Astrocyte (in vitro differentiated cells and primary cell): Measurements from ENCODE around the gene TMEM40. TPM values are rescaled to one million over a fixed set of nuclear protein-coding genes. Genes with fewer than 3 reads are reported as not detected.

Experiments used
- DNase-seq: peaks from one replicate; pipeline ENCODE4 v3.0.0-alpha.2; 2010; ENCODE audit warnings: low read depth
- FAIRE-seq: peaks from 2 replicates; lab custom pipeline; 2011; peaks lifted over from hg19 to GRCh38; lab: Jason Lieb, UNC
- H2AFZ ChIP-seq: 2 replicates; pipeline ENCODE4 v1.6.0; 2012; ENCODE audit warnings: low read depth, low read length, inconsistent platforms
- H3K27ac ChIP-seq: 2 replicates; pipeline ENCODE4 v1.5.1; 2011; ENCODE audit warnings: low read depth, low read length, inconsistent platforms
- H3K27me3 ChIP-seq: 2 replicates; pipeline ENCODE4 v1.6.0; 2011; ENCODE audit warnings: low read length, inconsistent platforms; ENCODE audit not compliant: insufficient read depth
- H3K36me3 ChIP-seq: 2 replicates; pipeline ENCODE4 v1.5.1; 2011; ENCODE audit warnings: low read length, inconsistent platforms; ENCODE audit not compliant: insufficient read depth
- H3K4me1 ChIP-seq: 2 replicates; pipeline ENCODE4 v1.5.1; 2011; ENCODE audit warnings: low read length, inconsistent platforms; ENCODE audit not compliant: insufficient read depth
- H3K4me2 ChIP-seq: 2 replicates; pipeline ENCODE4 v1.6.0; 2012; ENCODE audit warnings: low read length, inconsistent platforms
- H3K4me3 ChIP-seq: 2 replicates; pipeline ENCODE4 v1.5.1; 2011; ENCODE audit warnings: low read depth, mild to moderate bottlenecking, low read length, inconsistent platforms; ENCODE audit not compliant: insufficient read depth
- H3K79me2 ChIP-seq: 2 replicates; pipeline ENCODE4 v1.6.0; 2012; ENCODE audit warnings: mild to moderate bottlenecking, low read length, inconsistent platforms; ENCODE audit not compliant: insufficient read depth
- H3K9ac ChIP-seq: 2 replicates; pipeline ENCODE4 v1.6.0; 2012; ENCODE audit warnings: mild to moderate bottlenecking, low read length, inconsistent platforms
- H3K9me3 ChIP-seq: 2 replicates; pipeline ENCODE4 v1.5.1; 2012; ENCODE audit warnings: low read depth, mild to moderate bottlenecking, low read length, inconsistent platforms; ENCODE audit not compliant: insufficient read depth
- H4K20me1 ChIP-seq: 2 replicates; pipeline ENCODE4 v1.6.0; 2012; ENCODE audit warnings: low read length, inconsistent platforms; ENCODE audit not compliant: insufficient read depth
- H3K27ac Mint-ChIP-seq: one replicate; pipeline ENCODE4 v1.8.0; 2021; ENCODE audit warnings: mild to moderate bottlenecking, mixed read lengths; ENCODE audit not compliant: unreplicated experiment
- H3K27me3 Mint-ChIP-seq: one replicate; pipeline ENCODE4 v1.8.0; 2021; ENCODE audit warnings: low read depth, mixed read lengths; ENCODE audit not compliant: unreplicated experiment
- H3K36me3 Mint-ChIP-seq: one replicate; pipeline ENCODE4 v1.8.0; 2021; ENCODE audit warnings: low read depth, mixed read lengths; ENCODE audit not compliant: unreplicated experiment
- H3K4me1 Mint-ChIP-seq: one replicate; pipeline ENCODE4 v1.8.0; 2021; ENCODE audit warnings: low read depth, mixed read lengths; ENCODE audit not compliant: unreplicated experiment
- H3K4me3 Mint-ChIP-seq: one replicate; pipeline ENCODE4 v1.8.0; 2021; ENCODE audit warnings: mild to moderate bottlenecking, moderate library complexity, mixed read lengths; ENCODE audit not compliant: unreplicated experiment
- H3K9me3 Mint-ChIP-seq: one replicate; pipeline ENCODE4 v1.8.0; 2021; ENCODE audit warnings: mild to moderate bottlenecking, mixed read lengths; ENCODE audit not compliant: unreplicated experiment
- EZH2 ChIP-seq: IDR thresholded peaks from 2 replicates; pipeline ENCODE4 v1.6.1; 2012; ENCODE audit warnings: mild to moderate bottlenecking, low read length, inconsistent platforms; ENCODE audit not compliant: insufficient read depth
- total RNA-seq: library from RNA; stranded (reverse); gene quantifications from 2 replicates; pipeline ENCODE4 v1.2.1, GENCODE V29; 2021
- TF ChIP-seq, protein P1 (sequence below): IDR thresholded peaks from 2 replicates; pipeline ENCODE4 v1.5.1; 2011; ENCODE audit warnings: low read depth, mild to moderate bottlenecking, inconsistent platforms, low read length, moderate library complexity; ENCODE audit not compliant: insufficient read depth

TMEM40 gene
- total RNA-seq, 1 donor from 2014 or later = 2.0 TPM

DNA sequence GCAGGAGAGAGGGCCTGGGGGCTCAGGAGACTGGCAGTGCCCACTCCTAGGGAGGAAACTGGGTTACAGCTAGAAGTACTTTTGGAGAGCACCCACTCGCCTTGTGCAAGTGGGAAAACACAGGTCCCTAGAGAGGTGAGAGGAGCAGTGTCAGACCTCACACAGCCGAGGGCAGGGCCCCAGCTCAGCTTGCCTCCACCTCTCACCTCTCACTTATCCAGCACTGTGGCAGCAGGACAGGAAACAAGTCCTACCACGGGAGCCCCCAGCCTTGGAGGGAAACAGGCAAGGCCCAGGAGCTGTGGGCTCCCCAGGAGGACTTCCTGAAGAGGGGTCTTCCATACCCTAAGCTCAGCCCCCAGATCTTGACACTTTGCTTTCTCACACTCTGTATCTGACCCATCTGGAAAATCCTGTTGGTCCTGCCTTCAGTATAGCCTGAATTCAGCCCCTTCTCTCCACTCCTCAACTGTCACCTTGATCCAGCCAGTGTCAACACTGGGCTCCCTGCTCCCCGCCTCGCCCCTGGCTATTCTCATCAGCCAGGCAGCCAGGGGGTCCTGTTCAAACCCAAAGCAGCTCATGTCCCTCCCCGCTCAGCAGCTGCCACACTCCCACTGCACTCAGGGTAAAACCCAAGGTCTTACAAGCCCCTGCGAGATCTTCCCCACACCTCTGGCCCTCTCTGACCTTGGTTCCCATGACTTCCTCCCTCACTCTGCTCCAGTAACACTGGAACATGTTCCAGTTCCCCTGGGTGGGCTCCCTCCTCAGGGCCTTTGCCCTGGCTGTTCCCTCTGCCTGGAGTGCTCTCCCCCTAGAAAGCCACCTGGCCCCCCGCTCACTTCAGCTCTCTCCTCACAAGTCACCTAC lies 870 bp upstream of the TMEM40 start:
- no peak overlapping the region for H2AFZ ChIP-seq

DNA sequence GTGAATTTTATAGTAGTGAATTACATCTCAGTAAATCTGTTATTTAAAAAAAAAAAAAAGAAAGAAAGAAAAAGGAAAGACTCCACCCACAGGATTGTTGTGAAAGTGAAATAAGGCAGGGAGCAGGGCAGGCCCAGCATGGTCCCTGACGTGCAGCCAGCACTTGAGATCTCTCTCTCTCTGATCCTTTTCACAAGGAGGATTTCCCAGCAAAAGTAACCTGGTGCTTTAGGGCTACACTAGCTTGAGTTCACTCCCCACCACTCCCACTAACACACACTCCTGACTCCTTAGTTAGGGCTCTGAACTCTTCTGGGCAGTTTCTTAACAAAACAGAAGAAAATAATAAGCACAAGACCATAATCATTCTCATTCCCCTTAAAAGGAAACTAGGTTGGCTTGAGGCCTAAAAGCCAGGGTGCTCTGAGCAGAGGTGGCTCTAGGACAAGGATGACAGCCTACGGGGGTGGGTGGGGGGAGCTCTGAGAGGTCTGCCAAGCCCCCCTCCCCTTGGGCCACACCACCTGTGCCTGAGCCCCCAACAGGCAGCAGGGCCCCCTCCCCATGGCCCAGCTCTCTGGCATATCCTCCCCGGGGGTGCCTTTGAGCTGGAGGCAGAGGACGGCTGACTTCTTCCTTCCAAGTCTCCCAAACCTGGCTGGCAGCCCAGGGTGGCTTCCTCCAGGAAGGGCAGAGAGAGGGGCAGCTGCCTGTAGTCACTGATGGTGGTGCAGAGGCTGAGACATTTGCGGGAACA lies 856 bp downstream of the TMEM40 start:
- no peaks in the 10 kb centered on the region for H3K36me3 Mint-ChIP-seq
- peak; percentile 51 for DNase-seq
- no peak overlapping the region for H3K4me3 Mint-ChIP-seq
- no peaks in the 10 kb centered on the region for H3K27me3 ChIP-seq
- no peaks in the 10 kb centered on the region for H3K36me3 ChIP-seq
- H3K9me3 Mint-ChIP-seq = no peaks in the 10 kb centered on the region
- H3K79me2 ChIP-seq = no peaks in the 10 kb centered on the region
- H3K4me3 ChIP-seq = no peak overlapping the region
- peaks cover 12% of the 10 kb centered on the region for H3K4me1 Mint-ChIP-seq
- TF ChIP-seq, protein P1, sequence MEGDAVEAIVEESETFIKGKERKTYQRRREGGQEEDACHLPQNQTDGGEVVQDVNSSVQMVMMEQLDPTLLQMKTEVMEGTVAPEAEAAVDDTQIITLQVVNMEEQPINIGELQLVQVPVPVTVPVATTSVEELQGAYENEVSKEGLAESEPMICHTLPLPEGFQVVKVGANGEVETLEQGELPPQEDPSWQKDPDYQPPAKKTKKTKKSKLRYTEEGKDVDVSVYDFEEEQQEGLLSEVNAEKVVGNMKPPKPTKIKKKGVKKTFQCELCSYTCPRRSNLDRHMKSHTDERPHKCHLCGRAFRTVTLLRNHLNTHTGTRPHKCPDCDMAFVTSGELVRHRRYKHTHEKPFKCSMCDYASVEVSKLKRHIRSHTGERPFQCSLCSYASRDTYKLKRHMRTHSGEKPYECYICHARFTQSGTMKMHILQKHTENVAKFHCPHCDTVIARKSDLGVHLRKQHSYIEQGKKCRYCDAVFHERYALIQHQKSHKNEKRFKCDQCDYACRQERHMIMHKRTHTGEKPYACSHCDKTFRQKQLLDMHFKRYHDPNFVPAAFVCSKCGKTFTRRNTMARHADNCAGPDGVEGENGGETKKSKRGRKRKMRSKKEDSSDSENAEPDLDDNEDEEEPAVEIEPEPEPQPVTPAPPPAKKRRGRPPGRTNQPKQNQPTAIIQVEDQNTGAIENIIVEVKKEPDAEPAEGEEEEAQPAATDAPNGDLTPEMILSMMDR = no peak
- no peak for TF ChIP-seq EZH2
- no peaks in the 10 kb centered on the region for H4K20me1 ChIP-seq
- peak overlapping the region; percentile 28 for H3K27ac Mint-ChIP-seq
- H3K27ac ChIP-seq = peak overlapping the region; percentile 21
- H3K27me3 Mint-ChIP-seq = peaks cover 9% of the 10 kb centered on the region
- H3K4me2 ChIP-seq = peak overlapping the region; percentile 38
- H3K9ac ChIP-seq = peak overlapping the region; percentile 36
- H3K9me3 ChIP-seq = no peaks in the 10 kb centered on the region
- peak overlapping the region; percentile 50 for H2AFZ ChIP-seq
- FAIRE-seq = no peak
- H3K4me1 ChIP-seq = peaks cover 19% of the 10 kb centered on the region

More for the DNA sequence above, 870 bp upstream of the TMEM40 start:
- FAIRE-seq (no peak), DNase-seq (no peak)
- H3K79me2 ChIP-seq = no peaks in the 10 kb centered on the region
- H3K27me3 ChIP-seq = no peaks in the 10 kb centered on the region
- no peaks in the 10 kb centered on the region for H4K20me1 ChIP-seq
- no peaks in the 10 kb centered on the region for H3K36me3 ChIP-seq
- Mint-ChIP-seq H3K9me3 (no peaks in the 10 kb centered on the region), H3K36me3 (no peaks in the 10 kb centered on the region), H3K27ac (peak overlapping the region; percentile 20), H3K4me1 (peaks cover 15% of the 10 kb centered on the region), H3K4me3 (no peak overlapping the region), H3K27me3 (peaks cover 9% of the 10 kb centered on the region)
- H3K4me2 ChIP-seq = no peak overlapping the region
- peaks cover 24% of the 10 kb centered on the region for H3K4me1 ChIP-seq
- no peak overlapping the region for H3K4me3 ChIP-seq
- TF ChIP-seq EZH2 = no peak
- TF ChIP-seq, protein P1 = no peak
- no peak overlapping the region for H3K27ac ChIP-seq
- no peak overlapping the region for H3K9ac ChIP-seq
- no peaks in the 10 kb centered on the region for H3K9me3 ChIP-seq
